ENCODE data around the gene ACSL1.

DNA sequence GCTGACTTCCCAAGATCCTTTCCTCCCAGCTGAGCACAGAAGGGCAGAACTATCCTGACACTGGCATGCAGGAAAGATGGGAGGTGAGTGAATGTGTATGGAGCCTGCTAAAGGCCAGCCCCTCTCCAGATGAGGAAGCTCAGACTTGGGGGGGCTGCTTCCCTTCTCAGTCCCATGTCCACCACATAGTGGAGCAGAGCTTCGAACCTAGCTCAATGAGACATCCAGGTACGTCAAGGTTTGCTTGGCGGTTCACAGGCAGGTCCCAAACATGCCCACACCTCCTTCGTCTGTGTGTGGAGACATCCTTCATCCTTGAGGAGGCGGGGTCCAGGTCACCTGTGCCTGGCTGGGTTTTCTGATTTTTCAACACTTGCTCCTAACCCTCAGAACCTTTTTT lies 31.3 kb downstream of the ACSL1 start:
- TF ChIP-seq EZH2phosphoT487 (IDR thresholded peaks at IDR 0.05; ENCODE audit: unreplicated experiment) (no peak), POLR2AphosphoS5 (IDR thresholded peaks at IDR 0.05; ENCODE audit: low read depth) (no peak), EZH2 (IDR thresholded peaks at IDR 0.05; ENCODE audit: low read depth, unreplicated experiment) (no peak), CREB1 (CRISPR knock-in tag; IDR thresholded peaks at IDR 0.05; ENCODE audit: low read depth) (no peak), JUNB (IDR thresholded peaks at IDR 0.05; ENCODE audit: unreplicated experiment) (no peak), NANOG (IDR thresholded peaks at IDR 0.05; ENCODE audit: borderline replicate concordance) (no peak), ZNF114 (CRISPR knock-in tag; IDR thresholded peaks at IDR 0.05) (no peak), STAT1 (IDR thresholded peaks at IDR 0.05; ENCODE audit: unreplicated experiment) (no peak)
- TF ChIP-seq, protein P1, sequence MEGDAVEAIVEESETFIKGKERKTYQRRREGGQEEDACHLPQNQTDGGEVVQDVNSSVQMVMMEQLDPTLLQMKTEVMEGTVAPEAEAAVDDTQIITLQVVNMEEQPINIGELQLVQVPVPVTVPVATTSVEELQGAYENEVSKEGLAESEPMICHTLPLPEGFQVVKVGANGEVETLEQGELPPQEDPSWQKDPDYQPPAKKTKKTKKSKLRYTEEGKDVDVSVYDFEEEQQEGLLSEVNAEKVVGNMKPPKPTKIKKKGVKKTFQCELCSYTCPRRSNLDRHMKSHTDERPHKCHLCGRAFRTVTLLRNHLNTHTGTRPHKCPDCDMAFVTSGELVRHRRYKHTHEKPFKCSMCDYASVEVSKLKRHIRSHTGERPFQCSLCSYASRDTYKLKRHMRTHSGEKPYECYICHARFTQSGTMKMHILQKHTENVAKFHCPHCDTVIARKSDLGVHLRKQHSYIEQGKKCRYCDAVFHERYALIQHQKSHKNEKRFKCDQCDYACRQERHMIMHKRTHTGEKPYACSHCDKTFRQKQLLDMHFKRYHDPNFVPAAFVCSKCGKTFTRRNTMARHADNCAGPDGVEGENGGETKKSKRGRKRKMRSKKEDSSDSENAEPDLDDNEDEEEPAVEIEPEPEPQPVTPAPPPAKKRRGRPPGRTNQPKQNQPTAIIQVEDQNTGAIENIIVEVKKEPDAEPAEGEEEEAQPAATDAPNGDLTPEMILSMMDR (conservative IDR thresholded peaks at IDR 0.05; ENCODE audit: low read depth in 2 of 2): no peak
- TF ChIP-seq, protein P2, sequence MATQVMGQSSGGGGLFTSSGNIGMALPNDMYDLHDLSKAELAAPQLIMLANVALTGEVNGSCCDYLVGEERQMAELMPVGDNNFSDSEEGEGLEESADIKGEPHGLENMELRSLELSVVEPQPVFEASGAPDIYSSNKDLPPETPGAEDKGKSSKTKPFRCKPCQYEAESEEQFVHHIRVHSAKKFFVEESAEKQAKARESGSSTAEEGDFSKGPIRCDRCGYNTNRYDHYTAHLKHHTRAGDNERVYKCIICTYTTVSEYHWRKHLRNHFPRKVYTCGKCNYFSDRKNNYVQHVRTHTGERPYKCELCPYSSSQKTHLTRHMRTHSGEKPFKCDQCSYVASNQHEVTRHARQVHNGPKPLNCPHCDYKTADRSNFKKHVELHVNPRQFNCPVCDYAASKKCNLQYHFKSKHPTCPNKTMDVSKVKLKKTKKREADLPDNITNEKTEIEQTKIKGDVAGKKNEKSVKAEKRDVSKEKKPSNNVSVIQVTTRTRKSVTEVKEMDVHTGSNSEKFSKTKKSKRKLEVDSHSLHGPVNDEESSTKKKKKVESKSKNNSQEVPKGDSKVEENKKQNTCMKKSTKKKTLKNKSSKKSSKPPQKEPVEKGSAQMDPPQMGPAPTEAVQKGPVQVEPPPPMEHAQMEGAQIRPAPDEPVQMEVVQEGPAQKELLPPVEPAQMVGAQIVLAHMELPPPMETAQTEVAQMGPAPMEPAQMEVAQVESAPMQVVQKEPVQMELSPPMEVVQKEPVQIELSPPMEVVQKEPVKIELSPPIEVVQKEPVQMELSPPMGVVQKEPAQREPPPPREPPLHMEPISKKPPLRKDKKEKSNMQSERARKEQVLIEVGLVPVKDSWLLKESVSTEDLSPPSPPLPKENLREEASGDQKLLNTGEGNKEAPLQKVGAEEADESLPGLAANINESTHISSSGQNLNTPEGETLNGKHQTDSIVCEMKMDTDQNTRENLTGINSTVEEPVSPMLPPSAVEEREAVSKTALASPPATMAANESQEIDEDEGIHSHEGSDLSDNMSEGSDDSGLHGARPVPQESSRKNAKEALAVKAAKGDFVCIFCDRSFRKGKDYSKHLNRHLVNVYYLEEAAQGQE (IDR thresholded peaks at IDR 0.05; ENCODE audit: unreplicated experiment): no peak
- TF ChIP-seq, protein P3, sequence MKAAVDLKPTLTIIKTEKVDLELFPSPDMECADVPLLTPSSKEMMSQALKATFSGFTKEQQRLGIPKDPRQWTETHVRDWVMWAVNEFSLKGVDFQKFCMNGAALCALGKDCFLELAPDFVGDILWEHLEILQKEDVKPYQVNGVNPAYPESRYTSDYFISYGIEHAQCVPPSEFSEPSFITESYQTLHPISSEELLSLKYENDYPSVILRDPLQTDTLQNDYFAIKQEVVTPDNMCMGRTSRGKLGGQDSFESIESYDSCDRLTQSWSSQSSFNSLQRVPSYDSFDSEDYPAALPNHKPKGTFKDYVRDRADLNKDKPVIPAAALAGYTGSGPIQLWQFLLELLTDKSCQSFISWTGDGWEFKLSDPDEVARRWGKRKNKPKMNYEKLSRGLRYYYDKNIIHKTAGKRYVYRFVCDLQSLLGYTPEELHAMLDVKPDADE (IDR thresholded peaks at IDR 0.05): no peak

All from GM23338 (cell line).